NCI-H226 (cell line): ENCODE data around the gene NAA50.

Source experiments
- DNase-seq: peaks from one replicate; pipeline ENCODE4 v3.0.0-alpha.2; 2015

Gene NAA50

DNA sequence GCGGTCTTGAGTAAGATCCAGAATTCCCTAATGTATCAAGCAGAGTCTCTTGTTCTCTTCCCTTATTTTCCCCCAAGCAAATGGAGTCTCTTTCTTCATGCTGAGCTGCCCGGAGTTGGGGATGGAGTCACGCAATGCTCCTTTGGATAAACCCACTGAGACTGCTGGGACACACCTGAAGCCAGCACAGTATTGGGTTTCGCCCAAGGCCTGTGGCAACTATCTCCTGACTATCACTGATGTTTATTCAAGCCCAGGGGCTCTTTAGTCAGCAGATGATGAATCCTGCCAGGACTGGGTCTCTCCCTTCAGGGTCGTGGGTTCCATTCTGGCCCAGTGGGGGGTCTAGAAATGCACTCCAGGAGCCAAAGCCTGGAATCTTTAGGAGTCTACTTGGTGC lies 60.9 kb downstream of the NAA50 start:
- no peak for DNase-seq

DNA sequence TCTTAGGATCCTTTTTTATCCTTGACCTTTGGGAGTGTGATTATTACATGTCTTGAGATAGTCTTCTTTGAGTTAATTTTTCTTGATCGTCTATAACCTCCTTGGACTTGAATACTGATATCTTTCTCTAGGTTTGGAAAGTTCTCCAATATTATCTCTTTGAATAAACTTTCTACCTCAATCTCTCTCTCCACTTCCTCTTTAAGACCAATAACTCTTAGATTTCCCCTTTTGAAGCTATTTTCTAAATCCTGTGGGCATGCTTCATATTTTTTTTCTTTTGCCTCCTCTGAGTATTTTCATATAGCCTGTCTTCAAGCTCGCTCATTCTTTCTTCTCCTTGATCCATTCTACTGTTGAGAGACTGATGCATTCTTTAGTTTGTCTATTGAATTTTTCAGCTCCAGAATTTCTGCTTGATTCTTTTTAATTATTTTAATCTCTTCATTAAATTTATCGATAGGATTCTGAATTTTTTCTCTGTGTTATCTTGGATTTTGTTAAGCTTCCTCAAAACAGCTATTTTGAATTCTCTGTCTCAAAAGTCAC lies 61.7 kb downstream of the NAA50 start:
- no peak for DNase-seq

DNA sequence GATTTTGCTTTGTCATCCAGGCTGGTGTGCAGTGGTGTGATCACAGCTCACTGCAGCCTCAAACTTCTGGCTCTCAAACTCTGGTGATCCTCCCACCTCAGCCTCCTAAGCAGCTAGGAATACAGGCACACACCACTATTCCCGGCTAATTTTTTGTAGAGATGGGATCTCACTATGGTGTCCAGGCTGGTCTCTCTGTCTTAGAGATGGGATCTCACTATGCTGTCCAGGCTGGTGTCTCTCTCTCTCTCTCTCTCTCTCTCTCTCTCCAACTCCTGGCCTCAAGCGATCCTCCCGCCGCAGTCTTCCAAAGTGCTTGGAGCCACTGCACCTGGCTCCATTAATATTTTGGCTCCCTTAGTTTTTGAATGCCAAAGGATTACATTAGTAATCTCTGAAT lies 67.3 kb downstream of the NAA50 start:
- DNase-seq = no peak

DNA sequence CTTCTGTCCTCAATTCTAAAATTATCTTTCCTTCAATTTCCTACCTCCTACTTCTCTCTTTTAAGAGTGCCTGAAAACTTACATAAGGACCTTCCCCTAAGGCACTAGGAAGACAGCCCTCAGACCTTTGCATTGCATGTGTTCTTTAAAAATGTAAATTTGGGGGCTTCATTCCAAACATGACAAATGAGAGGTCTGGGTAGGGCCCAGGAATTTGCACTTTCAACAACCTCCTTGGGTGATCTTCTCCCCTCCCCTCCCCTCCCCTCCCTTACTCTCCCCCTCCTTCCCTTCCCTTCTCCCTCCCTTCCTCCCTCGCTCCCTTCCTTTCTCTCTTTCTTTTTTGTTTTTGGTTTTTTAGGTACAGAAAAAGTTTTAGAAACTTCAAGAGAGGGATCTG lies 68.3 kb downstream of the NAA50 start:
- no peak for DNase-seq

DNA sequence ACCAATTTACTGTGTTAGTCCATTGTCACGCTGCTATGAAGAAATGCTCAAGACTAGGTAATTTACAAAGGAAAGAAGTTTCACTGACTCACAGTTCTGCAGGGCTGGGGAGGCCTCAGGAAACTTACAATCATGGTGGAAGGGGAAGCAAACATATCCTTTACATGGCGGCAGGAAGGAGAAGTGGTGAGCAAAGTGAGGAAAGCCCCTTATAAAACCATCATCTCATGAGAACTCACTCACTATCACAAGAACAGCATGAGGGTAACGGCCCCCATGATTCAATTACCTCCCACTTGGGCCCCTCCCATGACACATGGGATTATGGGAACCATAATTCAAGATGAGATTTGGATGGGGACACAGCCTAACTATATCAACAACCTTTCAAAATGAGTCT lies 69.8 kb downstream of the NAA50 start:
- no peak for DNase-seq

DNA sequence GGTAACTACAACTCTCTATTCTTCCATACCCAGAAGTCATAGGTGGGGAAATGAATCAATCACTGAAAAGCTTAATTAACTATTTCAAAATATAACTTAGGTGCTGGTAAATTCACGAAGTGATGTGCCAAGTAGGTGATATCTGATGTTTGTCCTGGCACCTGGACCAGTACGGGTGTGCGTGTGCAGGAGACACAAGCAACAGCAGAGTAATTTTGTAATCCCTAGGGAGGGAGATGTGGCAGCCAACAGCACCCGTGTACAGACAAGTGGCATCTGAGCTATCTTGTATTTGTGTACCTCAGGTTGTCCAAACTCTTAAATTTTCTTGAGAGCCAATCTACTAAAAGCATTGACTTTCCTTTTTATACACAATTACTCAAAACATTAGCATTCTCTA lies 72.5 kb downstream of the NAA50 start:
- no peak for DNase-seq

DNA sequence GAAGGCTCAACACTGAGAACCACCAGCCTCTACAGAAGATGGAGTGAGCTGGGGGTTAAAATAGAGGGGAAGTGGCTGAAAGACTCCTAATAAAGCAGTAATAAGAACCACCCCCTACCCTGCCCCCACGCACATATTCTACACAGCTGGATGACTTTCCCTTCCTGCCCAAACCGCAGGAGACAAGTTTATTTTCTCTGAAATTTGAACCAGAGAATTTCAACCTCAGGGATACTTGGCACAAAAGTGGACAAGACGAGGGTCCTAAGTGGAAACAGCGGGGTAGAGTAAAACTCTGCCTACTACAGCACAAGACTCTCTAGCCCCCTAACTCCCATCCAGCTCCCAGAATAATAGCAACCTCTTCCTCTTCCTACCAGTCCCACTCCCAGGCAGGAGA lies 78.0 kb downstream of the NAA50 start:
- DNase-seq = no peak
